Measurements from ENCODE around the gene IRF8.

GRCh38 chr16:85856585-85856984 lies 42.4 kb upstream of the IRF8 start:
- TF ChIP-seq, protein P1, sequence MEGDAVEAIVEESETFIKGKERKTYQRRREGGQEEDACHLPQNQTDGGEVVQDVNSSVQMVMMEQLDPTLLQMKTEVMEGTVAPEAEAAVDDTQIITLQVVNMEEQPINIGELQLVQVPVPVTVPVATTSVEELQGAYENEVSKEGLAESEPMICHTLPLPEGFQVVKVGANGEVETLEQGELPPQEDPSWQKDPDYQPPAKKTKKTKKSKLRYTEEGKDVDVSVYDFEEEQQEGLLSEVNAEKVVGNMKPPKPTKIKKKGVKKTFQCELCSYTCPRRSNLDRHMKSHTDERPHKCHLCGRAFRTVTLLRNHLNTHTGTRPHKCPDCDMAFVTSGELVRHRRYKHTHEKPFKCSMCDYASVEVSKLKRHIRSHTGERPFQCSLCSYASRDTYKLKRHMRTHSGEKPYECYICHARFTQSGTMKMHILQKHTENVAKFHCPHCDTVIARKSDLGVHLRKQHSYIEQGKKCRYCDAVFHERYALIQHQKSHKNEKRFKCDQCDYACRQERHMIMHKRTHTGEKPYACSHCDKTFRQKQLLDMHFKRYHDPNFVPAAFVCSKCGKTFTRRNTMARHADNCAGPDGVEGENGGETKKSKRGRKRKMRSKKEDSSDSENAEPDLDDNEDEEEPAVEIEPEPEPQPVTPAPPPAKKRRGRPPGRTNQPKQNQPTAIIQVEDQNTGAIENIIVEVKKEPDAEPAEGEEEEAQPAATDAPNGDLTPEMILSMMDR (IDR thresholded peaks at IDR 0.05; ENCODE audit: insufficient read depth, low read depth, low read length) = no peak
- TF ChIP-seq EZH2 (IDR thresholded peaks at IDR 0.05; ENCODE audit: insufficient read depth, low read length) = no peak

Measured in astrocyte (in vitro differentiated cells and primary cell).